IMR-90 (cell line): Measurements from ENCODE around the gene CYTH1. TPM values are rescaled to one million over a fixed set of nuclear protein-coding genes. Genes with fewer than 3 reads are reported as not detected.
A peak's percentile ranks its signal among the peaks of the same experiment; 100 is the strongest.

ENCODE experiments used
- ATAC-seq: fragments of 200-7000 bp; cut with Tn5 transposase; 2 replicates; pipeline ENCODE4 v1.9.1; 2020; ENCODE audit warnings: low read depth, mild to moderate bottlenecking, moderate library complexity
- BruUV-seq: library from RNA; stranded (reverse); fragments of 400-500 nt; replicated peaks from 2 replicates; lab custom pipeline; 2021; lab: Mats Ljungman, UMichigan
- CTCF ChIA-PET: fragments of 300-600 bp; formaldehyde crosslinking; extraction: SDS; loops from one replicate; lab custom pipeline; 2021; ENCODE audit warnings: antibody characterized with exemption; lab: Yijun Ruan, JAX
- POLR2A ChIA-PET: fragments of 300-600 bp; sonication (Branson Sonifier 250); formaldehyde crosslinking; loops from one replicate; lab custom pipeline; 2022; ENCODE audit warnings: antibody characterized with exemption; ENCODE audit not compliant: unreplicated experiment; lab: Charles Lee
- DNase-seq: peaks from one replicate; pipeline ENCODE4 v3.0.0; 2013
- H2AFZ ChIP-seq: replicated peaks from 2 replicates; pipeline ENCODE3; 2013; ENCODE audit warnings: low read length, mild to moderate bottlenecking; ENCODE audit not compliant: poor library complexity
- H2AK5ac ChIP-seq: 2 replicates; pipeline ENCODE4 v1.6.1; 2013; ENCODE audit warnings: low read depth, low read length, inconsistent platforms
- H2AK9ac ChIP-seq: replicated peaks from 2 replicates; pipeline ENCODE3; 2013; ENCODE audit warnings: mild to moderate bottlenecking, low read depth, low read length, moderate library complexity; ENCODE audit not compliant: poor library complexity
- H2BK120ac ChIP-seq: 2 replicates; pipeline ENCODE4 v1.6.1; 2013; ENCODE audit warnings: low read depth, low read length, inconsistent platforms
- H2BK15ac ChIP-seq: 3 replicates; pipeline ENCODE4 v1.6.1; 2013; ENCODE audit warnings: low read depth, low read length, inconsistent platforms
- H2BK20ac ChIP-seq: 2 replicates; pipeline ENCODE4 v1.6.1; 2013; ENCODE audit warnings: low read depth, mild to moderate bottlenecking, inconsistent platforms, low read length, moderate library complexity
- H2BK5ac ChIP-seq: 2 replicates; pipeline ENCODE4 v1.6.1; 2013; ENCODE audit warnings: mild to moderate bottlenecking, low read depth, low read length, inconsistent platforms; ENCODE audit not compliant: poor library complexity, severe bottlenecking
- H3K14ac ChIP-seq: replicated peaks from 2 replicates; pipeline ENCODE4 v1.6.1; 2013; ENCODE audit warnings: low read depth, low read length, inconsistent platforms
- H3K18ac ChIP-seq: 2 replicates; pipeline ENCODE4 v1.6.1; 2013; ENCODE audit warnings: low read depth, low read length, control low read depth
- H3K23ac ChIP-seq: 2 replicates; pipeline ENCODE4 v1.6.1; 2013; ENCODE audit warnings: low read depth, low read length, inconsistent platforms
- H3K27ac ChIP-seq: 2 replicates; pipeline ENCODE4 v1.5.1; 2013; ENCODE audit warnings: mild to moderate bottlenecking, control low read depth, low read length; ENCODE audit not compliant: insufficient read depth
- H3K27me3 ChIP-seq: 2 replicates; pipeline ENCODE4 v1.6.1; 2013; ENCODE audit warnings: low read length; ENCODE audit not compliant: control insufficient read depth, insufficient read depth
- H3K36me3 ChIP-seq: 2 replicates; pipeline ENCODE4 v1.6.1; 2013; ENCODE audit warnings: low read length, mixed read lengths; ENCODE audit not compliant: control insufficient read depth, insufficient read depth
- H3K4ac ChIP-seq: 2 replicates; pipeline ENCODE4 v1.6.1; 2013; ENCODE audit warnings: low read depth, low read length, inconsistent platforms
- H3K4me1 ChIP-seq: 2 replicates; pipeline ENCODE4 v1.6.1; 2013; ENCODE audit warnings: low read length, mixed read lengths; ENCODE audit not compliant: control insufficient read depth, insufficient read depth
- H3K4me2 ChIP-seq: 2 replicates; pipeline ENCODE4 v1.6.1; 2013; ENCODE audit warnings: low read depth, mild to moderate bottlenecking, control low read depth, low read length, moderate library complexity
- H3K4me3 ChIP-seq: 2 replicates; pipeline ENCODE4 v1.5.1; 2013; ENCODE audit warnings: low read depth, mild to moderate bottlenecking, control low read depth, low read length, moderate library complexity; ENCODE audit not compliant: insufficient read depth
- H3K56ac ChIP-seq: 2 replicates; pipeline ENCODE4 v1.6.1; 2013; ENCODE audit warnings: low read length, inconsistent platforms; ENCODE audit not compliant: insufficient read depth; ENCODE audit errors: extremely low read depth
- H3K79me1 ChIP-seq, 2 experiments: 2 replicates each; pipeline ENCODE4 v1.6.1; 2013; ENCODE audit warnings: low read length in 2 of 2, inconsistent platforms in 1 of 2, low read depth in 1 of 2
- H3K9ac ChIP-seq: 2 replicates; pipeline ENCODE4 v1.6.1; 2013; ENCODE audit warnings: low read depth, low read length, control low read depth
- H3K9me1 ChIP-seq: 2 replicates; pipeline ENCODE4 v1.6.1; 2013; ENCODE audit warnings: low read length, inconsistent platforms; ENCODE audit not compliant: insufficient read depth
- H3K9me3 ChIP-seq: 2 replicates; pipeline ENCODE4 v1.6.1; 2013; ENCODE audit warnings: low read length; ENCODE audit not compliant: control insufficient read depth, insufficient read depth
- H4K20me1 ChIP-seq: 2 replicates; pipeline ENCODE4 v1.6.1; 2013; ENCODE audit warnings: low read length, inconsistent platforms; ENCODE audit not compliant: insufficient read depth
- H4K5ac ChIP-seq: 2 replicates; pipeline ENCODE4 v1.6.1; 2013; ENCODE audit warnings: mild to moderate bottlenecking, low read depth, low read length, control low read depth
- H4K8ac ChIP-seq, 2 experiments: 2 replicates each; pipeline ENCODE4 v1.6.1; 2013; ENCODE audit warnings: low read depth in 2 of 2, low read length in 2 of 2, control low read depth in 1 of 2, inconsistent platforms in 1 of 2
- H4K91ac ChIP-seq: 2 replicates; pipeline ENCODE4 v1.6.1; 2013; ENCODE audit warnings: low read depth, low read length, inconsistent platforms; ENCODE audit not compliant: insufficient read depth
- CTCF ChIP-seq: conservative IDR thresholded peaks from 2 replicates; pipeline ENCODE4 v1.5.1; 2012; ENCODE audit warnings: mild to moderate bottlenecking, low read depth, low read length, improper control_type of control experiment
- FOS ChIP-seq: fragments of 150-350 bp; IDR thresholded peaks from 2 replicates; pipeline ENCODE4 v1.6.1; 2016; ENCODE audit warnings: low read depth, low read length
- RCOR1 ChIP-seq: IDR thresholded peaks from 2 replicates; pipeline ENCODE4 v1.6.1; 2012; ENCODE audit warnings: mild to moderate bottlenecking, low read length, improper control_type of control experiment; ENCODE audit not compliant: insufficient replicate concordance
- RFX5 ChIP-seq: IDR thresholded peaks from 2 replicates; pipeline ENCODE4 v1.8.0; 2012; ENCODE audit warnings: low read depth, mild to moderate bottlenecking, low read length, moderate library complexity
- WGBS, 2 experiments: methylation state at CpG; one replicate each; pipeline versions ENCODE4 v1.1.5 to v1.1.7; 2013; ENCODE audit warnings: missing lambda C conversion rate in 2 of 2; ENCODE audit not compliant: insufficient read length in 1 of 2; ENCODE audit errors: extremely low coverage in 2 of 2; 5-methylcytosine and 5-hydroxymethylcytosine counted together
- dilution Hi-C: fragments of 300-500 bp; cut with HindIII; formaldehyde crosslinking; loops from one replicate; pipeline ENCODE4 v1.14.3; 2018; ENCODE audit warnings: low sequenced_read_pairs; ENCODE audit not compliant: unreplicated experiment
- in situ Hi-C: fragments of 300-500 bp; cut with MboI; formaldehyde crosslinking; loops from 3 replicates; pipeline ENCODE4 v1.14.3; 2019; ENCODE audit warnings: low sequenced_read_pairs, inconsistent platforms, mixed read lengths
- intact Hi-C: fragments of 100-400 bp; cut with micrococcal nuclease; formaldehyde crosslinking; loops from 2 replicates; pipeline ENCODE4 v1.10.0; 2022
- polyA plus RNA-seq, 3 experiments: library from polyadenylated mRNA; depleted of rRNA; stranded (reverse); fragments of >200 nt; gene quantifications; 2 replicates each; pipeline ENCODE4 v1.2.3, GENCODE V29; 2012; ENCODE audit warnings: low replicate concordance in 1 of 3
- total RNA-seq: library from RNA; depleted of rRNA; stranded (reverse); fragments of >200 nt; gene quantifications from 2 replicates; pipeline ENCODE4 v1.2.3, GENCODE V29; 2012

CYTH1 gene
- total and polyA plus RNA-seq, 2 of the 4 experiments (the other 2 are of a cell fraction): 7.9 to 12.4 TPM

GRCh38 chr17:78715876-78716275 lies 66.2 kb downstream of the CYTH1 start:
- dilution Hi-C loops: no loop called here
- H4K91ac ChIP-seq: no peak overlapping the region
- peaks cover 3% of the 10 kb centered on the region; the same call in 1 of the 2 replicates for H3K9me1 ChIP-seq
- H4K8ac ChIP-seq: no peak overlapping the region
- 0 out of 2 replicates have a peak overlapping the region, but pooled peaks have one; percentile 24 for H3K14ac ChIP-seq
- intact Hi-C loops: no loop called here
- H3K27ac ChIP-seq: no peak overlapping the region
- in situ Hi-C loops: no loop called here
- peaks cover 26 to 43% of the 10 kb centered on the region in 2 experiments for H3K79me1 ChIP-seq
- TF ChIP-seq CTCF (no peak), RCOR1 (no peak), FOS (no peak), RFX5 (no peak)
- no peak overlapping the region for H2AK5ac ChIP-seq
- H2AFZ ChIP-seq: no peak overlapping the region
- ChIA-PET CTCF (no interaction called here), POLR2A (no interaction called here)
- BruUV-seq: no TSS peak
- no peak overlapping the region for H4K5ac ChIP-seq
- DNase-seq: no peak
- H2AK9ac ChIP-seq: no peak overlapping the region
- H3K36me3 ChIP-seq: no peaks in the 10 kb centered on the region
- H3K4ac ChIP-seq: no peak overlapping the region
- H3K27me3 ChIP-seq: no peaks in the 10 kb centered on the region
- H2BK5ac ChIP-seq: no peak overlapping the region
- no peaks in the 10 kb centered on the region for H3K9me3 ChIP-seq
- H3K4me2 ChIP-seq: no peak overlapping the region
- H2BK120ac ChIP-seq: no peak overlapping the region
- H3K56ac ChIP-seq: no peak overlapping the region
- H3K9ac ChIP-seq: no peak overlapping the region
- H4K20me1 ChIP-seq: peaks cover 31% of the 10 kb centered on the region
- WGBS, 2 experiments: no CpG with 5 or more reads among the region's 1 CpG
- H2BK20ac ChIP-seq: no peak overlapping the region
- H3K4me1 ChIP-seq: peaks cover 9% of the 10 kb centered on the region
- no peak overlapping the region for H3K23ac ChIP-seq
- H3K4me3 ChIP-seq: no peak overlapping the region
- no peak overlapping the region for H3K18ac ChIP-seq
- H2BK15ac ChIP-seq: no peak overlapping the region
- ATAC-seq: no peak
